ENCODE data around the gene GRID2.
A peak's percentile ranks its signal among the peaks of the same experiment; 100 is the strongest.

GRID2 gene

GRCh38 chr4:93370256-93370655 is 1066.5 kb downstream of the GRID2 start:
- no peak overlapping the region for H2AK5ac ChIP-seq (ENCODE audit: low read length)
- H4K12ac ChIP-seq (ENCODE audit: low read depth, low read length): no peak overlapping the region
- no peak overlapping the region for H3K14ac ChIP-seq (ENCODE audit: low read length)
- WGBS (ENCODE audit: extremely low coverage, insufficient coverage, insufficient read length): no CpG with 5 or more reads among the region's 6 CpGs
- no peak overlapping the region for H2BK120ac ChIP-seq (ENCODE audit: insufficient read depth, low read length, poor library complexity)
- no peak overlapping the region for H3K4me3 ChIP-seq (ENCODE audit: low read depth, low read length)
- H3K27me3 ChIP-seq (ENCODE audit: insufficient read depth, low read length): no peaks in the 10 kb centered on the region
- no peak overlapping the region for H3K4me2 ChIP-seq (ENCODE audit: low read length)
- no peak overlapping the region for H2AFZ ChIP-seq (ENCODE audit: insufficient read depth, low read length, poor library complexity)
- H3K9me3 ChIP-seq (ENCODE audit: insufficient read depth, low read depth, low read length): peaks cover 1% of the 10 kb centered on the region
- H3K18ac ChIP-seq (ENCODE audit: low read length): no peak overlapping the region
- no peaks in the 10 kb centered on the region for H3K79me1 ChIP-seq (ENCODE audit: low read length)
- H3K79me2 ChIP-seq (ENCODE audit: control insufficient read depth, insufficient read depth, low read length, poor library complexity): no peaks in the 10 kb centered on the region
- H3K4me1 ChIP-seq (ENCODE audit: control insufficient read depth in 1 of 2, insufficient read depth in 2 of 2, low read length in 2 of 2): no peaks in the 10 kb centered on the region
- no peak overlapping the region for H3K23ac ChIP-seq (ENCODE audit: low read length)
- H3K9ac ChIP-seq (ENCODE audit: low read length): no peak overlapping the region
- no peak overlapping the region for H2BK5ac ChIP-seq (ENCODE audit: low read depth, low read length, poor library complexity)
- H4K8ac ChIP-seq (ENCODE audit: low read depth, low read length): no peak overlapping the region
- no peak overlapping the region for H4K91ac ChIP-seq (ENCODE audit: low read depth, low read length)
- H3K36me3 ChIP-seq (ENCODE audit: control insufficient read depth in 1 of 2, insufficient read depth in 2 of 2, low read length in 2 of 2): no peaks in the 10 kb centered on the region
- no peak overlapping the region for H3K27ac ChIP-seq (ENCODE audit: low read depth, low read length)
- no peak for DNase-seq
- no peak overlapping the region for H2BK12ac ChIP-seq (ENCODE audit: low read length)
- H3K4ac ChIP-seq (ENCODE audit: low read depth, low read length): no peak overlapping the region

DNA sequence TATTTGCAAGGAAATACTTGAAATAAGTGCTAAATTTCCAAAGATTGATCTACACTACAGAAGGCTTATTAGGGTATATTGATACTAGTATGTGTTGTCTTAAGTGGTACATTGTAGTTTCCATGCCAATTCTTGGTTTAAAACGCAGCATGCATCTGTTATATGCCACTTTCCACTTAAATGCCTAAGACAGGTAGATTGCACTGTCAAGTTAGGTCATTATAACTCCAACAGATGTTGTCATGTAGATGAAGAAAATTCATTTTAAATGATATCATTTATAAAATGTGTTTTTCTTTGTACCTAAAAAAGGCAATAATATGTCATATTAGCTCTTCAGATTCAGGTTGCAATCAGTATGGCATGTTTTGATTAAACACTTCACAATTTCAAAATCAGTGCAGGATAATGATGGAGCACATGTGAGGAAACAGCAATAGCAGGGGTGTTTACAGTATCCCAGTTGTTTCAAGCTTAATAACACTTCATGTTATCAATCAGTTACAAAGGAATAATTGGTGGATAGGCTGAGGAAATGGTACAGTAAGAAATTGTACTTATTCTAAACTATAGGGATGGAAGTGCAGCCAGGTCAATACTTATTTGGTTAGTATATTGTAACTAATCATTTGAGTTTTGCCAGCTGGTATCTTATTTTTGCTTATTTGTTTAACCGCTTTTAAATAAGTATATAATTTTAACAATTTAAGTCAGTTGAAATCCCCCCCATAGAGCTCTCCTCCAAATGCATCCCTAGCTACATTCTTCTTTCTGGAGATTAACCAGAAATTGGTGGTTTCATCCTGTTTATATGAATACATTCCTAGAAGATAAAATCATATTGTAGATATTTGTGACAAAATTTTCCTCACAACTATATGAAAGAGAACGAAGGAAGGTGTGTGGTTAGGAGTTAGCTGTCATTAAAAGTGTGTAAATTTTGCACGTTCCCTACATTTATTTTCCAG is 1070.4 kb downstream of the GRID2 start:
- Histone ChIP-seq H3K23ac (ENCODE audit: low read length) (no peak overlapping the region), H4K12ac (ENCODE audit: low read depth, low read length) (no peak overlapping the region), H3K4me3 (ENCODE audit: low read depth, low read length) (no peak overlapping the region), H3K27me3 (ENCODE audit: insufficient read depth, low read length) (no peaks in the 10 kb centered on the region), H4K8ac (ENCODE audit: low read depth, low read length) (no peak overlapping the region), H3K36me3 (ENCODE audit: control insufficient read depth in 1 of 2, insufficient read depth in 2 of 2, low read length in 2 of 2) (no peaks in the 10 kb centered on the region), H2AK5ac (ENCODE audit: low read length) (no peak overlapping the region), H2BK5ac (ENCODE audit: low read depth, low read length, poor library complexity) (no peak overlapping the region), H2AFZ (ENCODE audit: insufficient read depth, low read length, poor library complexity) (no peak overlapping the region), H2BK120ac (ENCODE audit: insufficient read depth, low read length, poor library complexity) (no peak overlapping the region), H3K4me1 (ENCODE audit: control insufficient read depth in 1 of 2, insufficient read depth in 2 of 2, low read length in 2 of 2) (no peaks in the 10 kb centered on the region), H3K4me2 (ENCODE audit: low read length) (no peak overlapping the region), H4K91ac (ENCODE audit: low read depth, low read length) (no peak overlapping the region), H2BK12ac (ENCODE audit: low read length) (no peak overlapping the region), H3K18ac (ENCODE audit: low read length) (no peak overlapping the region), H3K27ac (ENCODE audit: low read depth, low read length) (no peak overlapping the region), H3K79me1 (ENCODE audit: low read length) (no peaks in the 10 kb centered on the region), H3K79me2 (ENCODE audit: control insufficient read depth, insufficient read depth, low read length, poor library complexity) (no peaks in the 10 kb centered on the region), H3K9ac (ENCODE audit: low read length) (no peak overlapping the region), H3K4ac (ENCODE audit: low read depth, low read length) (no peak overlapping the region), H3K14ac (ENCODE audit: low read length) (no peak overlapping the region), H3K9me3 (ENCODE audit: insufficient read depth, low read depth, low read length) (peaks cover 1% of the 10 kb centered on the region)
- no peak for DNase-seq
- no CpG with 5 or more reads among the region's 4 CpGs for WGBS (ENCODE audit: extremely low coverage, insufficient coverage, insufficient read length)

DNA sequence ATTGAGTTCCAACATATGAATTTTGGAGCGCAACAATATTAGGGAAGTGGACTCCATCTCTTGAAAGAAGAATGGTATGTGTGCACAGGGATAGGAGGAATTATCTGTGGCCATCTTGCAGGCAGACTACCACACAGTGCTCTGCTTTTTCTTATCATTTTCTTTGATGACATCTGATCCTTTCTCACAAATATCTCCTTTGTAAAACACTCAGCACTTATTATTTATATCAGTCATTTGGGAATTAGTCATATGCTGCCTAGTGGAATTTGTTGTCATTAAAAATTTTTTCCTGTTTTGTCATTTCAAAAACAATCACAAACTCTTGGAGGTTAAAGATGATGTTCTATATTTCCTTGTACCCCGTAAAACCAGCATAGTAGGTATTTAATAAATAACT is 1080.5 kb downstream of the GRID2 start:
- Histone ChIP-seq H2BK5ac (ENCODE audit: low read depth, low read length, poor library complexity) (no peak overlapping the region), H3K36me3 (ENCODE audit: control insufficient read depth in 1 of 2, insufficient read depth in 2 of 2, low read length in 2 of 2) (no peaks in the 10 kb centered on the region), H2BK120ac (ENCODE audit: insufficient read depth, low read length, poor library complexity) (no peak overlapping the region), H2AK5ac (ENCODE audit: low read length) (no peak overlapping the region), H3K27ac (ENCODE audit: low read depth, low read length) (no peak overlapping the region), H3K4me1 (ENCODE audit: control insufficient read depth in 1 of 2, insufficient read depth in 2 of 2, low read length in 2 of 2) (no peaks in the 10 kb centered on the region), H4K12ac (ENCODE audit: low read depth, low read length) (no peak overlapping the region), H3K79me2 (ENCODE audit: control insufficient read depth, insufficient read depth, low read length, poor library complexity) (no peaks in the 10 kb centered on the region), H2AFZ (ENCODE audit: insufficient read depth, low read length, poor library complexity) (no peak overlapping the region), H4K91ac (ENCODE audit: low read depth, low read length) (no peak overlapping the region), H3K27me3 (ENCODE audit: insufficient read depth, low read length) (no peaks in the 10 kb centered on the region), H3K4me2 (ENCODE audit: low read length) (no peak overlapping the region), H3K14ac (ENCODE audit: low read length) (no peak overlapping the region), H4K8ac (ENCODE audit: low read depth, low read length) (no peak overlapping the region), H2BK12ac (ENCODE audit: low read length) (no peak overlapping the region), H3K9ac (ENCODE audit: low read length) (no peak overlapping the region), H3K4me3 (ENCODE audit: low read depth, low read length) (no peak overlapping the region), H3K4ac (ENCODE audit: low read depth, low read length) (no peak overlapping the region), H3K9me3 (ENCODE audit: insufficient read depth, low read depth, low read length) (no peaks in the 10 kb centered on the region), H3K23ac (ENCODE audit: low read length) (no peak overlapping the region), H3K79me1 (ENCODE audit: low read length) (no peaks in the 10 kb centered on the region), H3K18ac (ENCODE audit: low read length) (no peak overlapping the region)
- no peak for DNase-seq
- WGBS (ENCODE audit: extremely low coverage, insufficient coverage, insufficient read length): no CpG with 5 or more reads among the region's 2 CpGs

GRCh38 chr4:93384887-93385286 is 1081.1 kb downstream of the GRID2 start:
- no peaks in the 10 kb centered on the region for H3K79me1 ChIP-seq (ENCODE audit: low read length)
- H4K91ac ChIP-seq (ENCODE audit: low read depth, low read length): no peak overlapping the region
- no peak overlapping the region for H3K18ac ChIP-seq (ENCODE audit: low read length)
- H4K8ac ChIP-seq (ENCODE audit: low read depth, low read length): no peak overlapping the region
- no peak overlapping the region for H4K12ac ChIP-seq (ENCODE audit: low read depth, low read length)
- H2AK5ac ChIP-seq (ENCODE audit: low read length): no peak overlapping the region
- H3K4me1 ChIP-seq (ENCODE audit: control insufficient read depth in 1 of 2, insufficient read depth in 2 of 2, low read length in 2 of 2): no peaks in the 10 kb centered on the region
- no peaks in the 10 kb centered on the region for H3K79me2 ChIP-seq (ENCODE audit: control insufficient read depth, insufficient read depth, low read length, poor library complexity)
- no peaks in the 10 kb centered on the region for H3K27me3 ChIP-seq (ENCODE audit: insufficient read depth, low read length)
- H3K14ac ChIP-seq (ENCODE audit: low read length): no peak overlapping the region
- H3K36me3 ChIP-seq (ENCODE audit: control insufficient read depth in 1 of 2, insufficient read depth in 2 of 2, low read length in 2 of 2): no peaks in the 10 kb centered on the region
- no peak overlapping the region for H2AFZ ChIP-seq (ENCODE audit: insufficient read depth, low read length, poor library complexity)
- H3K23ac ChIP-seq (ENCODE audit: low read length): no peak overlapping the region
- no peak overlapping the region for H3K9ac ChIP-seq (ENCODE audit: low read length)
- H3K27ac ChIP-seq (ENCODE audit: low read depth, low read length): no peak overlapping the region
- no peak overlapping the region for H2BK12ac ChIP-seq (ENCODE audit: low read length)
- peak in 1 of 2 donors; percentile 46 for DNase-seq
- H3K4me3 ChIP-seq (ENCODE audit: low read depth, low read length): no peak overlapping the region
- H2BK5ac ChIP-seq (ENCODE audit: low read depth, low read length, poor library complexity): no peak overlapping the region
- H3K4ac ChIP-seq (ENCODE audit: low read depth, low read length): no peak overlapping the region
- WGBS (ENCODE audit: extremely low coverage, insufficient coverage, insufficient read length): no CpG with 5 or more reads among the region's 2 CpGs
- no peaks in the 10 kb centered on the region for H3K9me3 ChIP-seq (ENCODE audit: insufficient read depth, low read depth, low read length)
- no peak overlapping the region for H2BK120ac ChIP-seq (ENCODE audit: insufficient read depth, low read length, poor library complexity)
- H3K4me2 ChIP-seq (ENCODE audit: low read length): no peak overlapping the region

All from trophoblast cell (in vitro differentiated cells and primary cell).